Stimulated activated CD4-positive, alpha-beta T cell treated with anti-CD3 and anti-CD28 coated beads, Interleukin-4, amount 100 ng/mL, for 24 hours (primary cell): Measurements from ENCODE around the gene CFAP61.

Source experiments
- DNase-seq: peaks from one replicate; pipeline ENCODE4 v3.0.0-alpha.2; 2020

Gene CFAP61

GRCh38 chr20:20034486-20034885, 17.8 kb upstream of the CFAP61 start:
- no peak for DNase-seq

- no peak for DNase-seq
Observed at GRCh38 chr20:20036756-20037155, 15.6 kb upstream of the CFAP61 start.

GRCh38 chr20:20037960-20038359, 14.4 kb upstream of the CFAP61 start:
- no peak for DNase-seq

GRCh38 chr20:20038586-20038985, 13.7 kb upstream of the CFAP61 start:
- DNase-seq: no peak

GRCh38 chr20:20039752-20040387, 12.5 kb upstream of the CFAP61 start:
- no peak for DNase-seq

GRCh38 chr20:20051767-20052073, 612 bp upstream of the CFAP61 start:
- no peak for DNase-seq

- DNase-seq: no peak
Observed at GRCh38 chr20:20060234-20060998, 8.1 kb downstream of the CFAP61 start.

- no peak for DNase-seq
Observed at GRCh38 chr20:20063941-20064702, 11.8 kb downstream of the CFAP61 start.

- no peak for DNase-seq
Observed at GRCh38 chr20:20065361-20065760, 13.0 kb downstream of the CFAP61 start.

- no peak for DNase-seq
Observed at GRCh38 chr20:20070871-20071726, 18.8 kb downstream of the CFAP61 start.

GRCh38 chr20:20073801-20074371, 21.6 kb downstream of the CFAP61 start:
- DNase-seq: no peak

GRCh38 chr20:20075032-20075431, 22.7 kb downstream of the CFAP61 start:
- DNase-seq: no peak

GRCh38 chr20:20076297-20077065, 24.1 kb downstream of the CFAP61 start:
- DNase-seq: no peak

GRCh38 chr20:20078041-20078440, 25.7 kb downstream of the CFAP61 start:
- no peak for DNase-seq

- DNase-seq: no peak
Observed at GRCh38 chr20:20079102-20079784, 26.9 kb downstream of the CFAP61 start.

GRCh38 chr20:20083807-20084206, 31.5 kb downstream of the CFAP61 start:
- no peak for DNase-seq

GRCh38 chr20:20084296-20084752, 32.0 kb downstream of the CFAP61 start:
- DNase-seq: no peak

GRCh38 chr20:20085071-20085470, 32.7 kb downstream of the CFAP61 start:
- DNase-seq: no peak

GRCh38 chr20:20085812-20086211, 33.5 kb downstream of the CFAP61 start:
- DNase-seq: no peak

- no peak for DNase-seq
Observed at GRCh38 chr20:20089018-20089417, 36.7 kb downstream of the CFAP61 start.

GRCh38 chr20:20089939-20090338, 37.6 kb downstream of the CFAP61 start:
- no peak for DNase-seq
